Esophagus muscularis mucosa (tissue), 4 donors: Measurements from ENCODE around the gene AK6. TPM values are rescaled to one million over a fixed set of nuclear protein-coding genes. Genes with fewer than 3 reads are reported as not detected.
"Not testable (repeated sequence)": the region's sequence is repeated elsewhere in the genome, so short reads cannot be mapped to it uniquely, and the experiment has no call there.

Source experiments
- DNase-seq: peaks from one replicate; pipeline ENCODE4 v3.0.0-alpha.2; 2017; ENCODE audit errors: extremely low spot score
- H3K27ac ChIP-seq, 4 donors: fragments of 200-600 bp; sonication (generic); replicated peaks in 1 of 4; 1 replicate in 3 of 4; 2 replicates in 1 of 4; pipeline ENCODE4 v1.5.1; 2016 to 2019; ENCODE audit warnings: mild to moderate bottlenecking in 1 of 4
- H3K27me3 ChIP-seq, 4 donors: fragments of 200-600 bp; sonication (generic); one replicate each; pipeline versions ENCODE4 v1.5.1 to v1.6.0; 2016 to 2019
- H3K36me3 ChIP-seq, 4 donors: fragments of 200-600 bp; sonication (generic); one replicate each; pipeline ENCODE4 v1.5.1; 2016 to 2019
- H3K4me1 ChIP-seq, 4 donors: fragments of 200-600 bp; sonication (generic); one replicate each; pipeline ENCODE4 v1.5.1; 2016 to 2019
- H3K4me3 ChIP-seq, 4 donors: fragments of 200-600 bp; sonication (generic); 1 replicate in 2 of 4; 2 replicates in 2 of 4; pipeline ENCODE4 v1.5.1; 2016 to 2019; ENCODE audit warnings: mild to moderate bottlenecking in 4 of 4, moderate library complexity in 1 of 4
- H3K9me3 ChIP-seq, 4 donors: fragments of 200-600 bp; sonication (generic); 1 replicate in 3 of 4; 2 replicates in 1 of 4; pipeline ENCODE4 v1.5.1; 2016 to 2019
- EP300 ChIP-seq: sonication (generic); formaldehyde crosslinking; IDR thresholded peaks from one replicate; pipeline ENCODE4 v1.6.1; 2017; ENCODE audit warnings: antibody characterized with exemption
- POLR2A ChIP-seq: fragments of 450-650 bp; IDR thresholded peaks from one replicate; pipeline ENCODE4 v1.6.1; 2017; ENCODE audit warnings: antibody characterized with exemption, moderate library complexity, mild to moderate bottlenecking, low read depth
- POLR2AphosphoS5 ChIP-seq, 2 donors: sonication (generic); formaldehyde crosslinking; IDR thresholded peaks; one replicate each; pipeline ENCODE4 v1.6.1; 2017; ENCODE audit warnings: antibody characterized with exemption in 2 of 2
- WGBS: methylation state at CpG from one replicate; pipeline ENCODE4 v1.1.5; 2018; 5-methylcytosine and 5-hydroxymethylcytosine counted together
- intact Hi-C: fragments of 100-400 bp; cut with DNase I; formaldehyde crosslinking; loops from one replicate; pipeline ENCODE4 v1.15.1; 2023
- total RNA-seq, 4 donors: library from RNA; depleted of rRNA; stranded (reverse); fragments of >200 nt; gene quantifications; one replicate each; pipeline versions ENCODE4 v1.1.0 to v1.2.1, GENCODE V29; 2016
- TF ChIP-seq, protein P1 (sequence below), 3 experiments: fragments of 200-600 bp in 2 of 3; fragments of 450-650 bp in 1 of 3; sonication (generic) in 2 of 3; IDR thresholded peaks; one replicate each; pipeline ENCODE4 v1.5.1; 2017 to 2019; ENCODE audit warnings: antibody characterized with exemption in 3 of 3, mild to moderate bottlenecking in 2 of 3, moderate library complexity in 1 of 3

AK6 gene
- total RNA-seq, 4 donors from 2014 or later, result 16.1 to 22.0 (median 19.0) TPM

DNA sequence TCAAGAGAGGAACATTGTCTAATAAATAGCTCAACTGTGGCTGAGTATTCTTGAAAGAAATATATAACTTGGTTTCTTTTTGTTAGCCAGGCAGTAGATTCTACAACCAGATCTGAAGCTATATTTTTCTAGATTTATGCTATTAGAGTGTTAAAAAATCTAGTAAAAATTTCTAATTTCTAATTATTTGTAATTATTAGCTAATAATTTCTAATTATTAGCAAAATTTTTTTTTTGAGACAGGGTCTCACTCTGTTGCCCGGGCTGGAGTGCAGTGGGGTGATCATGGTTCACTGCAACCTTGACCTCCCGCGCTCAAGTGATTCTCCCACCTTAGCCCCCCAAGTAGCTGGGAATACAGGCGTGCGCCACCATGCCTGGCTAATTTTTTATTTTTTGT, 3.1 kb upstream of the AK6 start:
- Histone ChIP-seq H3K4me3 (no peak overlapping the region), H3K36me3 (peaks cover 14 to 32% (median 24%) of the 10 kb centered on the region in 4 donors), H3K4me1 (peaks cover 29 to 34% (median 32%) of the 10 kb centered on the region in 4 donors), H3K27me3 (no peaks in the 10 kb centered on the region), H3K9me3 (no peaks in the 10 kb centered on the region), H3K27ac (no peak overlapping the region)
- TF ChIP-seq POLR2AphosphoS5 (IDR thresholded peaks at IDR 0.05) (no peak), POLR2A (no peak), EP300 (no peak)
- TF ChIP-seq, protein P1, sequence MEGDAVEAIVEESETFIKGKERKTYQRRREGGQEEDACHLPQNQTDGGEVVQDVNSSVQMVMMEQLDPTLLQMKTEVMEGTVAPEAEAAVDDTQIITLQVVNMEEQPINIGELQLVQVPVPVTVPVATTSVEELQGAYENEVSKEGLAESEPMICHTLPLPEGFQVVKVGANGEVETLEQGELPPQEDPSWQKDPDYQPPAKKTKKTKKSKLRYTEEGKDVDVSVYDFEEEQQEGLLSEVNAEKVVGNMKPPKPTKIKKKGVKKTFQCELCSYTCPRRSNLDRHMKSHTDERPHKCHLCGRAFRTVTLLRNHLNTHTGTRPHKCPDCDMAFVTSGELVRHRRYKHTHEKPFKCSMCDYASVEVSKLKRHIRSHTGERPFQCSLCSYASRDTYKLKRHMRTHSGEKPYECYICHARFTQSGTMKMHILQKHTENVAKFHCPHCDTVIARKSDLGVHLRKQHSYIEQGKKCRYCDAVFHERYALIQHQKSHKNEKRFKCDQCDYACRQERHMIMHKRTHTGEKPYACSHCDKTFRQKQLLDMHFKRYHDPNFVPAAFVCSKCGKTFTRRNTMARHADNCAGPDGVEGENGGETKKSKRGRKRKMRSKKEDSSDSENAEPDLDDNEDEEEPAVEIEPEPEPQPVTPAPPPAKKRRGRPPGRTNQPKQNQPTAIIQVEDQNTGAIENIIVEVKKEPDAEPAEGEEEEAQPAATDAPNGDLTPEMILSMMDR (IDR thresholded peaks at IDR 0.05), result no peak
- 98% methylated on average over 5 of the region's 5 CpGs for WGBS
- no peak for DNase-seq
- intact Hi-C loops, result no loop called here

DNA sequence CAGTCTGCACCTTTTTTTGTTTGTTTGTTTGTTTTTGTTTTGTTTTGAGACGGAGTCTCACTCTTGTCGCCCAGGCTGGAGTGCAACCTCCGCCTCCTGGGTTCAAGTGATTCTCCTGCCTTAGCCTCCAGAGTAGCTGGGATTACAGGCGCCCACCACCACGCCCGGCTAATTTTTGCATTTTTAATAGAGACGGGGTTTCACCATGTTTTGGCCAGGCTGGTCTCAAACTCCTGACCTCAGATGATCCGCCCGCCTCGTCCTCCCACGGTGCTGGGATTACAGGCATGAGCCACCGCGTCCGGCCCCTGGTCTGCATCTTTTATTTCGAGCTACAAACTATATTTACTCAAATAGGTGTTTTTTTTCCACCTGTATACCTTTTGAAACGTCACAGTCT, 1.0 kb upstream of the AK6 start:
- H3K9me3 ChIP-seq, intact Hi-C loops, DNase-seq, H3K27me3 ChIP-seq: not testable (repeated sequence)
- Histone ChIP-seq H3K27ac (peak overlapping the region; percentile 89 to 98 (median 93)), H3K36me3 (peaks cover 11 to 34% (median 25%) of the 10 kb centered on the region in 4 donors), H3K4me3 (peak overlapping the region; percentile 66 to 99 (median 69)), H3K4me1 (peaks cover 34 to 41% (median 36%) of the 10 kb centered on the region in 4 donors)
- 2% methylated on average over 16 of the region's 16 CpGs for WGBS

DNA sequence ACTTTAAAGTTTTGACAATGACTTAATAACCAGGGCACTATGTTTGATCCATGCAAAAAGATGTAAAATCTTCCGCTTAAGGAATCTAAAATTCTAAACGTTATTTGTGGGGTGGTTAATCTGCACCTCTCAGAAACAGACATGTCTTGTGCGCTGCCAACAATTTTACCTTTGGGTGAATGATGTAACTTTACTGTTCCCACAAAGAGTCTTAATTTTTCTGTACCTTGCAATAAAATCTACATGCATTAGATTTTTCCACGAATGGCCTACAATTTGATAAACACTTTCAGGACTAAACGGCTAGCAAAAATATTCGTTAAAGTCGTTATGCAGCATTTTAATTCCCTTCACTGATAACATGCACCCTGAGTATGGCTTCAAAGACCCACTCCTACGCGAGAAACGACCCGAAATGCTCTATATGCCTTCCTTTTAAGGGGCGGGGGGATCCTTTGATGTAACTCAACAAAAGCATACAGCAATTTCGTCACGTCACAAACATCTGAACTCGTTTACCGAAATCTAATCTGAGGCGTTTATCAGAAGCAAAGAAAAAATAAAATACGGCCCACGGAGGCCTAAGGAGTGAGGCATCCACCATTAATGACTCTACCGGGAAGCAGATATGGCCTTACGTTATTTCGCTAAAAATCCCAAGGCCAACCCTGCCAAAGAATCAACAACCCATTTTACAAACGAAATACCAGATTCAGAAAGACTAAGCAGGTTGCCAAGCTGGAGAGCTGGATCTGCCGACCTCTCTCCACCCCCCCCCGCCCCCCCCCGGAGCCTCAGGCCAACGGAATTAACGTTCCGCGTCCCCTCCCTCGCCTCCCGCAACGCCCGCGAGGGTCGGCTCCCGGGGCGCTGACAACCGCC, 621 bp downstream of the AK6 start:
- Histone ChIP-seq H3K4me1 (peaks cover 34 to 41% (median 36%) of the 10 kb centered on the region in 4 donors), H3K27me3 (no peaks in the 10 kb centered on the region), H3K27ac (peak overlapping the region; percentile 89 to 98 (median 93)), H3K4me3 (peak overlapping the region; percentile 66 to 99 (median 69)), H3K9me3 (no peaks in the 10 kb centered on the region), H3K36me3 (peaks cover 9 to 36% (median 26%) of the 10 kb centered on the region in 4 donors)
- DNase-seq, result no peak
- WGBS, result 4% methylated on average over 20 of the region's 39 CpGs
- TF ChIP-seq EP300, result peak; percentile 6
- TF ChIP-seq, protein P1 (IDR thresholded peaks at IDR 0.05), result no peak
- intact Hi-C loops, result no loop called here

DNA sequence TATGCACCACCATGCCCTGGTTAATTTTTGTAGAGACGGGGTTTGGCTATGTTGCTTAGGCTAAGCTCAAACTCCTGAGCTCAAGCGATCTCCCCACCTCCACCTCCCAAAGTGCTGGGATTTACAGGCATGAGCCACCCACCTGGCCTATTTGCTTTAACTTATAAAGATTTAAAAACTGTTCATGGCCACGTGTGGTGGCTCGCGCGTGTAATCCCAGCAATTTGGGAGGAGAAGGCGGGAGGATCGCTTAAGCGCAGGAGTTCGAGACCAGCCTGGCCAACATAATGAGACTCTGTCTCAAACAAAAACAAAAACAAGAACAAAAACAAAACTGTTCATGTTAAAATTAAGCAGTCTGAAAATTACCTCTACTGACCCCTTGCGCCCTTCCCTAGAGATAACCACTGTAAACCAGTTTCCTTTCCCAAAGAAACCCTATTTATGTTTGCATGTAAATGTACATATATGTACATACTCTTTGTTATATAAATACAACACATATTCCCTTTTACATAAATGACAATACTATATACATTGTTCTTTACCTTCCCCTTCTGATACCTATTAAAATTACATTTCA, 1.5 kb downstream of the AK6 start:
- Histone ChIP-seq H3K27ac (peak overlapping the region in 2 of 4 donors; percentile 91 to 95), H3K4me1 (peaks cover 34 to 41% (median 36%) of the 10 kb centered on the region in 4 donors), H3K27me3 (no peaks in the 10 kb centered on the region), H3K36me3 (peaks cover 17 to 44% (median 29%) of the 10 kb centered on the region in 4 donors), H3K9me3 (no peaks in the 10 kb centered on the region), H3K4me3 (peak overlapping the region in 3 of 4 donors; percentile 66 to 99 (median 68))
- intact Hi-C loops, result no loop called here
- DNase-seq, result no peak
- TF ChIP-seq EP300 (no peak), POLR2A (no peak), POLR2AphosphoS5 (IDR thresholded peaks at IDR 0.05) (no peak)
- TF ChIP-seq, protein P1 (IDR thresholded peaks at IDR 0.05), result no peak
- WGBS, result 90% methylated on average over 11 of the region's 11 CpGs

DNA sequence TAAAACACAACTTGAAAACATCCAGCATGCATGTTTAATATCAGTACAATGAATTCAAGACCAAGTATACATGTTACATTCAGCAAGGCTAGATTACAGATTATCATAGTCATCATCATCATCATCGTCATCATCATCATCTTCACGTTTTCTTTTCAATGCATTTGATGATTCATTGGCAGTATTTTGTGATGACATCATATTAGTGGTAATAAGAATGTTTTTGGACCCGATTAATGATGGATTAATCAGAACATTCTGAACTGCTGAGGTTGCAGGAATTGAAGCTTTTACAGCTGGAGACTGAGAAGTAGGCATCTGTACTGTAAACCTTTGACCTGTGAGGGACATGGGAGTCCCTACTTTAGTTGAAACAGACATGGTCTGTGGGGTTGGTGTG, 4.5 kb downstream of the AK6 start:
- Histone ChIP-seq H3K4me1 (peaks cover 13 to 24% (median 17%) of the 10 kb centered on the region in 4 donors), H3K4me3 (no peak overlapping the region), H3K27me3 (no peaks in the 10 kb centered on the region), H3K9me3 (no peaks in the 10 kb centered on the region), H3K27ac (no peak overlapping the region), H3K36me3 (peaks cover 17 to 58% (median 34%) of the 10 kb centered on the region in 4 donors)
- no peak for DNase-seq
- TF ChIP-seq POLR2AphosphoS5 (IDR thresholded peaks at IDR 0.05) (no peak), POLR2A (no peak), EP300 (no peak)
- TF ChIP-seq, protein P1 (IDR thresholded peaks at IDR 0.05), result no peak
- WGBS, result 69% methylated on average over 3 of the region's 3 CpGs
- intact Hi-C loops, result no loop called here
